Measurements from ENCODE around the gene TNFRSF21. TPM values are rescaled to one million over a fixed set of nuclear protein-coding genes. Genes with fewer than 3 reads are reported as not detected.
"Not testable (repeated sequence)": the region's sequence is repeated elsewhere in the genome, so short reads cannot be mapped to it uniquely, and the experiment has no call there.

Gene TNFRSF21
- total and polyA plus RNA-seq, 2 donors from 2014 or later, result 40.3 to 45.5 TPM

- intact Hi-C loops (cut with DNase I), result no loop called here
- H3K9me3 ChIP-seq (ENCODE audit: control insufficient read depth in 2 of 3, insufficient read depth in 1 of 3, low read length in 3 of 3), result no peaks in the 10 kb centered on the region
Measured at GRCh38 chr6:47334334-47334733, 24.6 kb upstream of the TNFRSF21 start.

GRCh38 chr6:47328606-47329005, 18.9 kb upstream of the TNFRSF21 start:
- H3K9ac ChIP-seq (ENCODE audit: low read length in 3 of 3); H3K4me3 ChIP-seq (ENCODE audit: low read length in 3 of 3); H3K4me1 ChIP-seq (ENCODE audit: control insufficient read depth in 2 of 3, insufficient read depth in 2 of 3, low read depth in 1 of 3, low read length in 3 of 3); H3K9me3 ChIP-seq (ENCODE audit: control insufficient read depth in 2 of 3, insufficient read depth in 1 of 3, low read length in 3 of 3); H3K36me3 ChIP-seq (ENCODE audit: control insufficient read depth in 2 of 3, insufficient read depth in 3 of 3, low read length in 3 of 3); H3K27ac ChIP-seq (ENCODE audit: low read depth in 2 of 2, low read length in 2 of 2); H3K27me3 ChIP-seq (ENCODE audit: control insufficient read depth, insufficient read depth, low read length); DNase-seq; intact Hi-C loops (cut with DNase I); FAIRE-seq: not testable (repeated sequence)

More at GRCh38 chr6:47334334-47334733, 24.6 kb upstream of the TNFRSF21 start:
- TF ChIP-seq, protein P1, sequence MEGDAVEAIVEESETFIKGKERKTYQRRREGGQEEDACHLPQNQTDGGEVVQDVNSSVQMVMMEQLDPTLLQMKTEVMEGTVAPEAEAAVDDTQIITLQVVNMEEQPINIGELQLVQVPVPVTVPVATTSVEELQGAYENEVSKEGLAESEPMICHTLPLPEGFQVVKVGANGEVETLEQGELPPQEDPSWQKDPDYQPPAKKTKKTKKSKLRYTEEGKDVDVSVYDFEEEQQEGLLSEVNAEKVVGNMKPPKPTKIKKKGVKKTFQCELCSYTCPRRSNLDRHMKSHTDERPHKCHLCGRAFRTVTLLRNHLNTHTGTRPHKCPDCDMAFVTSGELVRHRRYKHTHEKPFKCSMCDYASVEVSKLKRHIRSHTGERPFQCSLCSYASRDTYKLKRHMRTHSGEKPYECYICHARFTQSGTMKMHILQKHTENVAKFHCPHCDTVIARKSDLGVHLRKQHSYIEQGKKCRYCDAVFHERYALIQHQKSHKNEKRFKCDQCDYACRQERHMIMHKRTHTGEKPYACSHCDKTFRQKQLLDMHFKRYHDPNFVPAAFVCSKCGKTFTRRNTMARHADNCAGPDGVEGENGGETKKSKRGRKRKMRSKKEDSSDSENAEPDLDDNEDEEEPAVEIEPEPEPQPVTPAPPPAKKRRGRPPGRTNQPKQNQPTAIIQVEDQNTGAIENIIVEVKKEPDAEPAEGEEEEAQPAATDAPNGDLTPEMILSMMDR (IDR thresholded peaks at IDR 0.05; ENCODE audit: borderline replicate concordance, extremely low read depth, insufficient read depth), result no peak
- H3K27me3 ChIP-seq (ENCODE audit: control insufficient read depth, insufficient read depth, low read length), result no peaks in the 10 kb centered on the region
- no peak for FAIRE-seq
- no peaks in the 10 kb centered on the region for H3K4me1 ChIP-seq (ENCODE audit: control insufficient read depth in 2 of 3, insufficient read depth in 2 of 3, low read depth in 1 of 3, low read length in 3 of 3)
- H3K36me3 ChIP-seq (ENCODE audit: control insufficient read depth in 2 of 3, insufficient read depth in 3 of 3, low read length in 3 of 3), result no peaks in the 10 kb centered on the region
- H3K27ac ChIP-seq (ENCODE audit: low read depth in 2 of 2, low read length in 2 of 2), result no peak overlapping the region
- H3K9ac ChIP-seq (ENCODE audit: low read length in 3 of 3), result no peak overlapping the region
- no peak for DNase-seq
- no peak overlapping the region for H3K4me3 ChIP-seq (ENCODE audit: low read length in 3 of 3)

GRCh38 chr6:47328139-47328538, 18.4 kb upstream of the TNFRSF21 start:
- H3K4me1 ChIP-seq (ENCODE audit: control insufficient read depth in 2 of 3, insufficient read depth in 2 of 3, low read depth in 1 of 3, low read length in 3 of 3); H3K36me3 ChIP-seq (ENCODE audit: control insufficient read depth in 2 of 3, insufficient read depth in 3 of 3, low read length in 3 of 3); H3K27ac ChIP-seq (ENCODE audit: low read depth in 2 of 2, low read length in 2 of 2); DNase-seq; H3K9me3 ChIP-seq (ENCODE audit: control insufficient read depth in 2 of 3, insufficient read depth in 1 of 3, low read length in 3 of 3); intact Hi-C loops (cut with DNase I); FAIRE-seq; H3K27me3 ChIP-seq (ENCODE audit: control insufficient read depth, insufficient read depth, low read length); H3K4me3 ChIP-seq (ENCODE audit: low read length in 3 of 3); H3K9ac ChIP-seq (ENCODE audit: low read length in 3 of 3): not testable (repeated sequence)

DNA sequence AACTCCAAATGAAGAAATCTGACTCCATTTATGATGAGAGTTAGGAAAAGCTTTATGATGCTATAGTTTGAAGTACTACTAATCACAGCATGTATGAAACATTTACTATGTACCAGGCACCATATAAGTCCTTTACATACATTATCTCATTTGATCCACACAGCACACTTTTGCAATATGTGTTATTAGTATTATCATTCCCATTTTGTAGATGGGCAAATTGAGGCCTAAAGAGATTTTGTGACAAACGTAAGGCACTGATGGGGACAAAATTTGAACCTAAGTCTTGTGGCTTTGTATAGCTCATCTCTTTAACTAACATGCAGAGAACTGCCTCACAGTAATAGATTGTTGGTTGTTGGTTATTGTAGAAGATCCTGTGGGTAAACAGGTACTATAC, 14.2 kb upstream of the TNFRSF21 start:
- Histone ChIP-seq H3K4me3 (ENCODE audit: low read length in 3 of 3) (no peak overlapping the region), H3K27me3 (ENCODE audit: control insufficient read depth, insufficient read depth, low read length) (no peaks in the 10 kb centered on the region), H3K9ac (ENCODE audit: low read length in 3 of 3) (no peak overlapping the region), H3K9me3 (ENCODE audit: control insufficient read depth in 2 of 3, insufficient read depth in 1 of 3, low read length in 3 of 3) (no peaks in the 10 kb centered on the region), H3K27ac (ENCODE audit: low read depth in 2 of 2, low read length in 2 of 2) (no peak overlapping the region), H3K4me1 (ENCODE audit: control insufficient read depth in 2 of 3, insufficient read depth in 2 of 3, low read depth in 1 of 3, low read length in 3 of 3) (no peaks in the 10 kb centered on the region), H3K36me3 (ENCODE audit: control insufficient read depth in 2 of 3, insufficient read depth in 3 of 3, low read length in 3 of 3) (no peaks in the 10 kb centered on the region)
- FAIRE-seq (no peak), DNase-seq (no peak)
- TF ChIP-seq, protein P1 (IDR thresholded peaks at IDR 0.05; ENCODE audit: borderline replicate concordance, extremely low read depth, insufficient read depth), result no peak
- intact Hi-C loops (cut with DNase I), result no loop called here

- Histone ChIP-seq H3K9me3 (ENCODE audit: control insufficient read depth in 2 of 3, insufficient read depth in 1 of 3, low read length in 3 of 3) (no peaks in the 10 kb centered on the region), H3K4me3 (ENCODE audit: low read length in 3 of 3) (no peak overlapping the region), H3K4me1 (ENCODE audit: control insufficient read depth in 2 of 3, insufficient read depth in 2 of 3, low read depth in 1 of 3, low read length in 3 of 3) (no peaks in the 10 kb centered on the region), H3K36me3 (ENCODE audit: control insufficient read depth in 2 of 3, insufficient read depth in 3 of 3, low read length in 3 of 3) (no peaks in the 10 kb centered on the region), H3K9ac (ENCODE audit: low read length in 3 of 3) (no peak overlapping the region), H3K27me3 (ENCODE audit: control insufficient read depth, insufficient read depth, low read length) (no peaks in the 10 kb centered on the region), H3K27ac (ENCODE audit: low read depth in 2 of 2, low read length in 2 of 2) (no peak overlapping the region)
- TF ChIP-seq, protein P1 (IDR thresholded peaks at IDR 0.05; ENCODE audit: borderline replicate concordance, extremely low read depth, insufficient read depth), result no peak
- intact Hi-C loops (cut with DNase I), result no loop called here
- FAIRE-seq (no peak), DNase-seq (no peak)
Measured at GRCh38 chr6:47323321-47323720, 13.6 kb upstream of the TNFRSF21 start.

Measured in kidney (tissue), 14 donors.